Left ventricle myocardium inferior (tissue), 1 donor: Measurements from ENCODE around the gene EVI5. TPM values are rescaled to one million over a fixed set of nuclear protein-coding genes. Genes with fewer than 3 reads are reported as not detected.

Experiments used
- DNase-seq: peaks from one replicate; pipeline ENCODE4 v3.0.0-alpha.2; 2020
- H3K27ac ChIP-seq: fragments of 200-600 bp; replicated peaks from 2 replicates; pipeline ENCODE4 v1.8.0; 2021
- H3K27me3 ChIP-seq: fragments of 200-600 bp; 2 replicates; pipeline ENCODE4 v1.8.0; 2021; ENCODE audit warnings: low read depth
- H3K36me3 ChIP-seq: fragments of 200-600 bp; 2 replicates; pipeline ENCODE4 v1.8.0; 2021
- H3K4me1 ChIP-seq: fragments of 200-600 bp; 2 replicates; pipeline ENCODE4 v1.8.0; 2021
- H3K4me3 ChIP-seq: fragments of 200-600 bp; 2 replicates; pipeline ENCODE4 v1.8.0; 2021; ENCODE audit warnings: mild to moderate bottlenecking, moderate library complexity
- H3K9me3 ChIP-seq: fragments of 200-600 bp; replicated peaks from 2 replicates; pipeline ENCODE4 v1.8.0; 2021
- CTCF ChIP-seq: fragments of 200-600 bp; IDR thresholded peaks from 2 replicates; pipeline ENCODE4 v1.8.0; 2021; ENCODE audit warnings: antibody characterized with exemption, mild to moderate bottlenecking, borderline replicate concordance
- intact Hi-C: fragments of 100-400 bp; cut with micrococcal nuclease; formaldehyde crosslinking; loops from one replicate; pipeline ENCODE4 v1.11.0; 2022
- total RNA-seq: library from RNA; stranded (reverse); fragmentation: NEBNext Ultra II Directional; extraction: Animal tissue kit (Norgen Biotek cat#: 25700); gene quantifications from one replicate; pipeline ENCODE4 v1.2.1, GENCODE V29; 2021
- donor health status: DM: no; HTN: yes; CAD: no; lungs with severe emphysema.

EVI5 gene
- total RNA-seq, 1 donor from 2014 or later: 30.4 TPM

- H3K27me3 ChIP-seq: no peaks in the 10 kb centered on the region
- DNase-seq: no peak
- no peaks in the 10 kb centered on the region for H3K9me3 ChIP-seq
- H3K36me3 ChIP-seq: no peaks in the 10 kb centered on the region
- no peak overlapping the region for H3K27ac ChIP-seq
- peaks cover 30% of the 10 kb centered on the region for H3K4me1 ChIP-seq
- intact Hi-C loops: no loop called here
- no peak overlapping the region for H3K4me3 ChIP-seq
- TF ChIP-seq CTCF: no peak
Observed at GRCh38 chr1:92705446-92705845, 79.5 kb downstream of the EVI5 start.

- Histone ChIP-seq H3K36me3 (peaks cover 3% of the 10 kb centered on the region), H3K4me1 (peaks cover 35% of the 10 kb centered on the region), H3K27me3 (no peaks in the 10 kb centered on the region), H3K4me3 (no peak overlapping the region), H3K9me3 (no peaks in the 10 kb centered on the region), H3K27ac (no peak overlapping the region)
- no peak for DNase-seq
- TF ChIP-seq CTCF: no peak
- intact Hi-C loops: no loop called here
Observed at GRCh38 chr1:92701147-92701546, 83.8 kb downstream of the EVI5 start.

- DNase-seq: peak; percentile 29
- H3K9me3 ChIP-seq: no peaks in the 10 kb centered on the region
- peaks cover 23% of the 10 kb centered on the region for H3K4me1 ChIP-seq
- no peak overlapping the region for H3K4me3 ChIP-seq
- peaks cover 19% of the 10 kb centered on the region for H3K36me3 ChIP-seq
- TF ChIP-seq CTCF: no peak
- H3K27me3 ChIP-seq: no peaks in the 10 kb centered on the region
- intact Hi-C loops: no loop called here
- no peak overlapping the region for H3K27ac ChIP-seq
Observed at GRCh38 chr1:92698932-92699331, 86.0 kb downstream of the EVI5 start.

DNA sequence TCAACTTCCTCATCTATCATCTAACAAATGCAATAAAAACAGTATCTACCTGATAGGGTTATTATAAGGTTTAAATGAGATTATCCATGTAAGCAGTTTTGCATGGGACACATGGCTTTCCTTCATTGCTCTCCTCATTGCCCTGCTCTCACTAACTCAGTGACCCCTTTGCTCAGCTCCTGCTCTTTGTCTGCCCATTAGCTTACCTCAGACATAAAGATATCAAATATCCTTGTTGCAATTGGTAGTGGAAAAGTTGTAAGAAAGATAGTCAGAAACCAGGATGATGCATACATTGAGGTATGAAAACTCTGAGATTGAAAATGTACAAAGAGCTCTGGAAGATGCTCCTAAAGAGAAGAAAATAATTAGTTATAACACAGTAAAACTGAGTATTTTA lies 89.8 kb downstream of the EVI5 start:
- Histone ChIP-seq H3K4me3 (no peak overlapping the region), H3K9me3 (no peaks in the 10 kb centered on the region), H3K27me3 (no peaks in the 10 kb centered on the region), H3K36me3 (peaks cover 46% of the 10 kb centered on the region), H3K4me1 (peaks cover 16% of the 10 kb centered on the region), H3K27ac (no peak overlapping the region)
- no peak for TF ChIP-seq CTCF
- intact Hi-C loops: no loop called here
- DNase-seq: no peak

DNA sequence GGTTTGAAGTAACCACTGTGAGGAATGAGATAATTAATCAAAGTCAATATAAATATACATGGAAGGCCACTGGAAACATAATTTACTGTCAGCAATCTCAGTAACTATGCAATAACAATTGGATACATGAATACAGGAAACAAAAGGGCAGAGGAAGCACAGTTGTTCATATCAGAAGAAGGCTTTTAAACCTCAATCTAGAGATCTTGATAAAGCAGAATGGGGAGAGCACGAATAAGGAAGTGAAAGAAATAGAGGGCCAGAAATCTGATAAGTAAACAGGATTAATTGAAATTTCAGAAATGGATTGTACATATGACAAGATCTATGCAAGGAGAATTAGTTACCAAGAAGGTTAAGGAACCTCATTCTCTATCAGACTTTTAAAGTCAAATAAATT lies 93.0 kb downstream of the EVI5 start:
- Histone ChIP-seq H3K4me3 (no peak overlapping the region), H3K27me3 (no peaks in the 10 kb centered on the region), H3K9me3 (peaks cover 3% of the 10 kb centered on the region), H3K27ac (no peak overlapping the region), H3K36me3 (peaks cover 66% of the 10 kb centered on the region), H3K4me1 (no peaks in the 10 kb centered on the region)
- DNase-seq: no peak
- intact Hi-C loops: no loop called here
- TF ChIP-seq CTCF: no peak
